GM12878 (cell line): ENCODE measurements around the gene MSH5. TPM values are rescaled to one million over a fixed set of nuclear protein-coding genes. Genes with fewer than 3 reads are reported as not detected.

Source experiments
- ATAC-seq: fragments of 200-7000 bp; cut with Tn5 transposase; 3 replicates; pipeline ENCODE4 v1.9.1; 2020; ENCODE audit warnings: mild to moderate bottlenecking, moderate library complexity
- BruUV-seq: library from RNA; stranded (reverse); fragments of 400-500 nt; replicated peaks from 2 replicates; lab custom pipeline; 2021; lab: Mats Ljungman, UMichigan
- CTCF ChIA-PET: fragments of 300-600 bp; sonication (Branson Sonifier 250); formaldehyde crosslinking; extraction: SDS; loops from one replicate; lab custom pipeline; 2021; ENCODE audit warnings: inconsistent platforms; lab: Yijun Ruan, JAX
- POLR2A ChIA-PET: fragments of 350-600 bp; formaldehyde crosslinking; extraction: SDS; loops from one replicate; lab custom pipeline; 2021; ENCODE audit warnings: inconsistent platforms; lab: Charles Lee
- RAD21 ChIA-PET: fragments of 300-600 bp; sonication (Branson Sonifier 250); formaldehyde crosslinking; loops from one replicate; lab custom pipeline; 2023; ENCODE audit warnings: antibody characterized with exemption; ENCODE audit not compliant: unreplicated experiment; lab: Charles Lee
- SMC1A ChIA-PET: fragments of 300-600 bp; sonication (Branson Sonifier 250); formaldehyde crosslinking; loops from one replicate; lab custom pipeline; 2023; ENCODE audit not compliant: unreplicated experiment, uncharacterized antibody; lab: Charles Lee
- DNase-seq: peaks from one replicate; pipeline ENCODE4 v3.0.0-alpha.2; 2011; ENCODE audit warnings: low read depth, low spot score
- FAIRE-seq: peaks from 3 replicates; lab custom pipeline; 2011; peaks lifted over from hg19 to GRCh38; lab: Jason Lieb, UNC
- H2AFZ ChIP-seq: 2 replicates; pipeline ENCODE4 v1.6.0; 2011; ENCODE audit warnings: low read depth, low read length, control low read depth; ENCODE audit not compliant: control insufficient read depth
- H3K27ac ChIP-seq: 2 replicates; pipeline ENCODE4 v1.5.1; 2011; ENCODE audit warnings: control low read depth; ENCODE audit not compliant: control insufficient read depth, insufficient read depth
- H3K27me3 ChIP-seq, 2 experiments: replicated peaks in 1 of 2; 2 replicates each; pipeline versions ENCODE4 v1.6.0 to v1.6.1; 2011; ENCODE audit warnings: low read length in 1 of 2; ENCODE audit not compliant: control insufficient read depth in 2 of 2, insufficient read depth in 2 of 2
- H3K36me3 ChIP-seq, 2 experiments: 2 replicates each; pipeline ENCODE4 v1.5.1; 2011; ENCODE audit warnings: low read length in 1 of 2; ENCODE audit not compliant: control insufficient read depth in 2 of 2, insufficient read depth in 2 of 2
- H3K4me1 ChIP-seq: 2 replicates; pipeline ENCODE4 v1.6.1; 2011; ENCODE audit warnings: mild to moderate bottlenecking, low read length, moderate library complexity, mixed read lengths; ENCODE audit not compliant: control insufficient read depth, insufficient read depth
- H3K4me2 ChIP-seq: 2 replicates; pipeline ENCODE4 v1.6.0; 2011; ENCODE audit warnings: control low read depth; ENCODE audit not compliant: control insufficient read depth, insufficient read depth
- H3K4me3 ChIP-seq: fragments of 200-600 bp; sonication (generic); 2 replicates; pipeline ENCODE4 v1.5.1; 2016
- H3K79me2 ChIP-seq: 2 replicates; pipeline ENCODE4 v1.6.0; 2011; ENCODE audit warnings: low read length; ENCODE audit not compliant: control insufficient read depth, insufficient read depth
- H3K9ac ChIP-seq: 2 replicates; pipeline ENCODE4 v1.8.0; 2011; ENCODE audit warnings: low read length, control low read depth, mixed read lengths; ENCODE audit not compliant: control insufficient read depth, insufficient read depth
- H3K9me3 ChIP-seq: replicated peaks from 3 replicates; pipeline ENCODE4 v1.5.1; 2011; ENCODE audit warnings: mild to moderate bottlenecking, low read length; ENCODE audit not compliant: control insufficient read depth, insufficient read depth
- H4K20me1 ChIP-seq: 2 replicates; pipeline ENCODE4 v1.6.0; 2011; ENCODE audit not compliant: control insufficient read depth, insufficient read depth
- CBX5 ChIP-seq: sonication (generic); IDR thresholded peaks from 2 replicates; pipeline ENCODE4 v1.6.1; 2016; ENCODE audit warnings: low read depth, moderate library complexity, mild to moderate bottlenecking, inconsistent platforms
- KAT2A ChIP-seq: conservative IDR thresholded peaks from 2 replicates; pipeline ENCODE4 v1.6.1; 2011; ENCODE audit warnings: low read depth, low read length; ENCODE audit not compliant: control insufficient read depth
- PAX5 ChIP-seq: IDR thresholded peaks from 2 replicates; pipeline ENCODE4 v1.6.1; 2011; ENCODE audit warnings: low read depth, low read length, borderline replicate concordance
- RAD21 ChIP-seq: IDR thresholded peaks from 2 replicates; pipeline ENCODE4 v1.6.1; 2011; ENCODE audit warnings: mild to moderate bottlenecking, low read depth, low read length, moderate library complexity; ENCODE audit not compliant: insufficient read depth
- SREBF2 ChIP-seq: IDR thresholded peaks from 2 replicates; pipeline ENCODE4 v1.6.1; 2012; ENCODE audit warnings: mild to moderate bottlenecking, low read length
- ZBED1 ChIP-seq: IDR thresholded peaks from 2 replicates; pipeline ENCODE4 v1.6.1; 2016; ENCODE audit warnings: borderline replicate concordance
- ZZZ3 ChIP-seq: IDR thresholded peaks from 2 replicates; pipeline ENCODE4 v1.6.1; 2011; ENCODE audit warnings: low read depth; ENCODE audit not compliant: control insufficient read depth, insufficient read length
- WGBS: methylation state at CpG from one replicate; pipeline ENCODE4 v1.1.6; 2016; ENCODE audit warnings: low lambda C conversion rate; ENCODE audit not compliant: insufficient replicate concordance, insufficient coverage; ENCODE audit errors: missing lambda C conversion rate; 5-methylcytosine and 5-hydroxymethylcytosine counted together
- in situ Hi-C: fragments of 300-500 bp; cut with MboI; formaldehyde crosslinking; loops from 9 replicates; pipeline ENCODE4 v1.14.3; 2018; ENCODE audit warnings: mixed read lengths
- intact Hi-C: fragments of 100-400 bp; cut with micrococcal nuclease; formaldehyde crosslinking; loops from one replicate; pipeline ENCODE4 v1.14.2; 2022; ENCODE audit not compliant: unreplicated experiment
- polyA plus RNA-seq, 11 experiments: library from polyadenylated mRNA; depleted of rRNA in 4 of 11; unstranded in 6 of 11; stranded (reverse) in 5 of 11; fragments of >200 nt; fragmentation: Nextera tagmentation in 4 of 11; fragmentation: Illumina TruSeq in 1 of 11; extraction: Ambion mirVana in 4 of 11; extraction: Trizol in 1 of 11; gene quantifications; 1 replicate in 1 of 11; 2 replicates in 10 of 11; pipeline versions ENCODE4 v1.2.1 to v1.2.3, GENCODE V29; 2011 to 2016; ENCODE audit warnings: inconsistent platforms in 2 of 11, missing spikeins in 2 of 11, low read depth in 1 of 11
- total RNA-seq, 4 experiments: library from RNA; depleted of rRNA in 3 of 4; stranded (reverse); fragments of >200 nt in 3 of 4; fragmentation: Illumina TruSeq in 1 of 4; extraction: Trizol in 1 of 4; gene quantifications; 2 replicates each; pipeline versions ENCODE4 v1.2.1 to v1.2.3, GENCODE V29; 2013 to 2021
- TF ChIP-seq, protein P1 (sequence below): IDR thresholded peaks from 2 replicates; pipeline ENCODE4 v1.6.1; 2011; ENCODE audit warnings: low read depth, low read length, improper control_type of control experiment, borderline replicate concordance

The MSH5 gene
- total and polyA plus RNA-seq, 10 of the 15 experiments (the other 5 are each of a cell fraction or from before 2014, with no cell fraction given) = 9.1 to 52.7 (median 30.0) TPM

DNA sequence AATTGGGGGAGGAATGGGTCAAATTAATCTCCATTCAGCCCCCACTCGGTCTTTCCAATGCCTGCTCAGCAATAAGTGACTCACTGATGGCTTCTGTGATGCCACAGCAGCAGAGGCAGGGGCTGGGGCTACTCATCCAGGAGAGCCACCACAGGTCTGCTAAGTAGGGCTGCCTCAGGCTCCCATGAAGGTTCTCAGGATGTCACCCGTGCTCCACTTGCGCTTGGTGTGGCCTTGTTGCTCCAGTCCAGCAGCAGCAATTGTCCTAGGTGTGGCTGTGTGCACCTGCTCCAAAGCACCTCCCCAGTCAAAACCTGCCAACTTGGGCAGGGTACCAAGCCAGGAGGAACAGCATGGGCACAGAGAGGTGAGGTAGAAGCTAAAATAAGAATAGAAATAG lies 17.6 kb upstream of the MSH5 start:
- ChIA-PET RAD21 (interaction anchor here (1.5 kb wide), 1 partner anchor 48 kb away, joined by 3 read pairs; no protein-coding TSS in a partner anchor), CTCF (interaction anchor here (2.8 kb wide), 1 partner anchor 48 kb away, joined by 12 read pairs; no protein-coding TSS in a partner anchor), SMC1A (interaction anchor here (1.3 kb wide), 1 partner anchor 48 kb away, joined by 5 read pairs; no protein-coding TSS in a partner anchor), POLR2A (no interaction called here)
- in situ Hi-C loops = no loop called here
- 86% methylated on average over 3 of the region's 3 CpGs for WGBS
- Histone ChIP-seq H3K36me3 (no peaks in the 10 kb centered on the region; a peak in 1 of 4 replicates), H3K79me2 (no peaks in the 10 kb centered on the region), H2AFZ (no peak overlapping the region), H3K4me1 (peaks cover 2% of the 10 kb centered on the region), H3K4me3 (no peak overlapping the region), H3K4me2 (no peak overlapping the region), H3K9me3 (no peaks in the 10 kb centered on the region), H4K20me1 (no peaks in the 10 kb centered on the region), H3K9ac (no peak overlapping the region), H3K27ac (no peak overlapping the region), H3K27me3 (no peaks in the 10 kb centered on the region; a peak in 1 of 4 replicates)
- TF ChIP-seq SREBF2 = no peak
- TF ChIP-seq KAT2A = no peak
- no peak for TF ChIP-seq ZZZ3
- TF ChIP-seq CBX5 = no peak
- TF ChIP-seq, protein P1, sequence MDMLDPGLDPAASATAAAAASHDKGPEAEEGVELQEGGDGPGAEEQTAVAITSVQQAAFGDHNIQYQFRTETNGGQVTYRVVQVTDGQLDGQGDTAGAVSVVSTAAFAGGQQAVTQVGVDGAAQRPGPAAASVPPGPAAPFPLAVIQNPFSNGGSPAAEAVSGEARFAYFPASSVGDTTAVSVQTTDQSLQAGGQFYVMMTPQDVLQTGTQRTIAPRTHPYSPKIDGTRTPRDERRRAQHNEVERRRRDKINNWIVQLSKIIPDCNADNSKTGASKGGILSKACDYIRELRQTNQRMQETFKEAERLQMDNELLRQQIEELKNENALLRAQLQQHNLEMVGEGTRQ = no peak
- TF ChIP-seq RAD21 = no peak
- no peak for TF ChIP-seq PAX5
- no peak for TF ChIP-seq ZBED1
- DNase-seq = no peak
- BruUV-seq = no TSS peak
- ATAC-seq = no peak
- intact Hi-C loops = no loop called here
- FAIRE-seq = no peak
